IPS DF 4.7 (cell line): ENCODE results near the gene MYLK.
A peak's percentile ranks its signal among the peaks of the same experiment; 100 is the strongest.
"Not testable (repeated sequence)": the region's sequence is repeated elsewhere in the genome, so short reads cannot be mapped to it uniquely, and the experiment has no call there.

Source experiments
- DNase-seq: peaks from one replicate; pipeline ENCODE4 v3.0.0-alpha.2; 2013; ENCODE audit warnings: low spot score; ENCODE audit errors: extremely low read depth

MYLK gene

DNA sequence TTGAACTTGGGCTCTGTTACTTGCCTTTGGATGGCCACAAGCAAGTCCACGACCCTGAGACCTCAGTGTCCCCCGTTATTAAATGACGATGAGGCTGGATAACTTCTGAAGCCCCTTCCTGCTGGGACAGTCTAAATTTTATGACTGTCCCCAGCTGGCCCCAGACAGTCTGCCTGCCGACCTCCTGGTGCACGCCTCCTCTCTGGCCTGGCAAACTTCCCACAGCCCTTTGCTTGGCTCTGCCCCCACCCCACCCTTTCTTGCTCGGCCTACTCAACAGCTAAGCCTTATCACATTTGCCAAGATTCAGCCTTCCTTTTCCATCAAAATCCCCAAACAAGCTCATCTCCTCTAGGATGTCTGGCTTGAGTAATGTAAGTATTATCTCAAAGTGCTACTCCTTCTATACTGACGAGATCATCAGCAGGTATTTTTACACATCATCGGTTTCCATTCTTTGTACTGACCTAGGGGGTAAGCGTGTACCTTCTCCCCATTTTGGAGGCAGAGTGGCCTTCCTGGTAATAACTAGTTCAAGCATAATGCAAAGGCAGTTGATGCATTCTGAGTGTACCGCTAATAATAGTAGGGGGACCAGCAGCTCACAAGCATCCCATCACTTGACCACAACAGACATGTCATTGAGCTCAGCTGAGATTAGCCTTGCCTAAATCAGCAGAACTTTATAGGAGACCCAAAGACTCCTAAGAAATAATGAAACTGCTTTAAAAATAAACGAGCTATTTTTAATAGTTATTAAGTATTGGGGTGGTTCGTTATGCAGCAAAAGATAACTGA is 178.4 kb downstream of the MYLK start:
- no peak for DNase-seq

DNA sequence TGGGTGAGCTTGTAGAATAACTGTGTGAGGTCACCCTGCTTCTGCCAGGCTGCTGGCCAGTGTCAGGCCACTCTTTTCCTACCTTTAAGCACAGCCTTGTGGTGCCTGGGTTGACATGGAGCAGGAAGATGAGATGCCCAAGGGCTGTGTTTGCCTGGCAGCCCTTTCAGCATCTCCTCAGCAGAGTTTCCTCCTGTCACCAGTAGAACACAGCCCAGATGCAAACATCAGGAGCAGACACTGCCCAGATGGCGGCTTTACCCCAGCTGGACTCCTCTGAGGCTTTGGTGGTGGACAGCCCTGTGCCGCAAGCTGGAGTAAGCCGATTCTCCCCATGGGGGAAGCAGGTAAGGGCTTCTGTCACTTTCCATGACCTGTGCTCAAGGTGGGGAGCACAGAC is 180.5 kb downstream of the MYLK start:
- not testable (repeated sequence) for DNase-seq

GRCh38 chr3:123702720-123703119 is 181.4 kb downstream of the MYLK start:
- DNase-seq: no peak

GRCh38 chr3:123702057-123702456 is 182.1 kb downstream of the MYLK start:
- DNase-seq: peak; percentile 46

DNA sequence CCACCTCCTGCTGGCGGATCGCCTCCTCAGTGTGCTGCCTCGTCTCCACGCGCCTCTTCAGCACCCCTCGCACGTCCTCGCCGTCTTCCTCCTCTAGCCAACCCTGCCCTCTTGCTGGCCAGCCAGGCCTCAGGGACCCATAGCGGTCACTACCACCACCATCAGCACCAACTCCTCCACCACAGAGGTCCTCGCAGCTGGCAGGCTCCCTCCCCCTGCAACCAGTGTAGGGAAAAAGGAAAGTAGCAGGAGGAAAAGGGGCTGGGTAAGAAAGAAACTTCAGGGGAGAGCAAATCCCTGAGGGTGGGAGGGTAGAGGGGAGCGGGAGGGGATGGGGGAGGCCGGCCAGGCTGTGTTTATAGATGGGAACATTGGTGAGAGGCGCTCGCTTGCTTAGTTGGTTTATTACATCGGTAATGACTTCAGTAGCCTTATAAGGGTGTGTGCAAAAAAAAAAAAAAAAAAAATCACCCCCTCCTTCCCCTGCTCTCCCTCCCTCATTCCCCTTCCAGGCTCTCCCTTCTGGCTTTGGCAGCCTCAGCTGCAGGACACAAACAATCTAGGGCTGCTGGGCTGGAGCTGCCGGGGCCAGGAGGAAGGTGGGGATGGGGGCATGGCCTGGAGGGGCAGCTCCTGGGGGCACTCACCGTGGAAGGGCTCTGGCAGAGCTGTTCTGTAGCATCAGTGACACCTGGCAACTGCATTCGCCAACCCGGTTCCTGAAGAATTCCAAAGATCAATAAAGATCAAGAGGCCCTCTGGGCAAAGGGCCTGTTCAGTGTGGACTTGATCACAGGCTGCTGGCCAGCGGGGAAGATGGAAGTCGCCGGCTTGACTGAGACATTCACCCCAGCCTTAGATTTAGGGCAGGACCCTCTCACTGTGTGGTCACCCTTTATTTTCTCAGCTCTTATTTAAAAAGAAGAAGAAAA is 183.1 kb downstream of the MYLK start:
- DNase-seq: no peak

DNA sequence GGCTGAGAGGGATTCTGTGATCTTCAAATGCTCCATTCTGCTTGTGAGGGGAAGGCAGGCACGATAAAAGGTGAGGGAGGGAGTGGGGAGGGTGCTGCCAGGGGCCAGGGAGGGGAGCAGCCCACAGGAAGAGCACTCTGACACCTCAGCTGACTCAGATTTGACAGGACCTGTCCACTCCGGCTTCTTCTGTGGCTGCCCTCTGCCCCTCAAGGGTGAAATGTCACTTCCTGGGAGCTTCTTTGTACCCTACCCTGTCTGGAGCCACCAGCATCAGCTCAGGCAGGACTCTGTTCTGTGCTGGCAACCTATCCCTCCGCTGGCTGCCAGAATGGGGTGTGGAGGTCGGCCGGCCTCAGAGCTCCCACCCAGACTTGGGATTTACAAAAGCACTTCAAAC is 185.3 kb downstream of the MYLK start:
- DNase-seq: no peak

GRCh38 chr3:123696808-123697207 is 187.3 kb downstream of the MYLK start:
- DNase-seq: no peak

GRCh38 chr3:123695731-123696640 is 188.1 kb downstream of the MYLK start:
- no peak for DNase-seq

- DNase-seq: no peak
Observed at GRCh38 chr3:123695152-123695551, 189.0 kb downstream of the MYLK start.

- no peak for DNase-seq
Observed at GRCh38 chr3:123694366-123695087, 189.6 kb downstream of the MYLK start.

DNA sequence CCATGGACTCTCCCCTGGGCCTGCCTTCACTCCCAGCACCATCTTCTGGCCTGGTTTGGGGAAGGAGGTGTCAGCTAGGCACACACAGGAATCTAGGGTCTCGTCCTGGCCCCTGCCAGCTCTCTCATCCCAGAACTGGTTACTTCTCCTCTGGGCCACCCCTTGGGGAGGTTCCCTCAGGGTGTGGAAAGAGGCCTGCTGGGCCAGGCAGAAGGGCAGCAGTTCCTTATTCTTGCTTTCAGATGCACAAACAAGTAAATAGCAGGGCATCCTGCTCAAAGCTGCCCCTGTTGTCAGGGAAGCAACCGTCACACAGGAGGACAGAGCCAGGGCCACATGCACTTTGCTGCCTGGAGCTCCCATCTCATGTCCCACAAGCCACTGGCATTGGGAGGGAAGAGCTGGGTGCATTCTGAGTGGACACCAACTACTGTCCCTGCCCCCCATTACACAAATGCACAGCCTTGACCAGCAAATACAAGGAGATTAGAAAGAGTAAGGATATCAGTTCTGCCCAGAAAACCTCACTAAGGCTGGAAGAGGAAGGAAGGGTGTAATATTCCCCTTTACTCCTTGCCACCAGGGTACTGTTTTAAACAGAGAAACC is 190.4 kb downstream of the MYLK start:
- DNase-seq: no peak

DNA sequence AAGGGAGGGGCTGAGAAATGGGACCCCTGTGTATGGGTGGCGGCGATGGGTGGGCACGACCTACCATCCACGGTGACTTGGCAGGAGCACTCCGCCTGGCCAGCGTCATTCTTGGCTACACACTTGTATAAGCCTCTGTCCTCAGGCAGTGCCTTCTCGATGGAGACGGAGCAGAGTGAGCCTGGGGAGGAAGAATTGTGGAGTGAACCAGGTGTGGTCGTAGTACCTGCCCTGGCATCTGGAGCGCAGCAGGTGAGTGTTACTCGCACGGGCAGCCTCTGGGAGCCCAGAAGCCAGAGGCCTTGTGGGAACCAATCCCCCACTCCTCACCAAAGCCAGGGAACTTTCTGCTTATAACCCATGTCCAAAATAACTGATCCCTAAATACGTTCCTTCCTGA is 191.5 kb downstream of the MYLK start:
- DNase-seq: no peak

DNA sequence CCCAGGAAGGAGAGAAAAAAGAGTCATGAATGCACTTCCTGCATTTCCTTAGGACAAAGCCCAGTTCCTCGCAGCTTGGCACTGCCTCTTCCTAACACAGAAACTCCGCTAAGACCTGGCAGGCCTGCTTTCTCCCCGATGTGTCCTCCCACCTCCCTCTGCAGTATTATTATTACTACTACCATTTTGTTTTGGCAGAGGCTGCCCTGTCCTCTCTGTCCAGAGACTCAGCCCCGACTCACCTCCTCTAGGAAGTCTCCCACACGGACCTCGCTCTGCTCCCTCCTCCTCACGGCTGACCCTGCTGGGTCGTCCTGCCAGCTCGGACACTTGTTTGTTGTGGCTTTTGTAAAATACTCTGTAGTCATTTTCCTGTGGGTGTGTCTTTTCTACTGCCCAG is 192.1 kb downstream of the MYLK start:
- no peak for DNase-seq

DNA sequence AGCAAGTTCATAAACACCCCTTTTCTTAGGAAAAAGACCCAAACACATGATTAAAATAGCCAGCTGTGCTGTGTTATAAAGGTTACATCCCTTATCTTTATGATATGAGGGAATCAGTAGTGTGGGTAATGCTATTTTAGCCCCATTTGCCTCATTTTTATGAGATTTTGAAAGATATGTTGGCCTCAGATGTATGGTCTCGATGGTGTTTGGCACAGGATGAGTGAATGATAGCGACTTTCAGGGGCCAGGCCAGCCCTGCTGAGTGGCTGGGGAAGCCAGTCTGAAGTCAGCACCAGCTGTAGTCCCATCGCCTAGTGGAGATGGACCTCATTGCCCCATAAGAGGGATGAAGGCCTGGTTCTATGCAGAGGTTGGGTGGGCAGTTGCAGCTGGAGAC is 194.3 kb downstream of the MYLK start:
- no peak for DNase-seq

- DNase-seq: no peak
Observed at GRCh38 chr3:123688241-123688747, 195.8 kb downstream of the MYLK start.

- no peak for DNase-seq
Observed at GRCh38 chr3:123687286-123687685, 196.8 kb downstream of the MYLK start.

GRCh38 chr3:123686251-123686650 is 197.9 kb downstream of the MYLK start:
- DNase-seq: no peak

DNA sequence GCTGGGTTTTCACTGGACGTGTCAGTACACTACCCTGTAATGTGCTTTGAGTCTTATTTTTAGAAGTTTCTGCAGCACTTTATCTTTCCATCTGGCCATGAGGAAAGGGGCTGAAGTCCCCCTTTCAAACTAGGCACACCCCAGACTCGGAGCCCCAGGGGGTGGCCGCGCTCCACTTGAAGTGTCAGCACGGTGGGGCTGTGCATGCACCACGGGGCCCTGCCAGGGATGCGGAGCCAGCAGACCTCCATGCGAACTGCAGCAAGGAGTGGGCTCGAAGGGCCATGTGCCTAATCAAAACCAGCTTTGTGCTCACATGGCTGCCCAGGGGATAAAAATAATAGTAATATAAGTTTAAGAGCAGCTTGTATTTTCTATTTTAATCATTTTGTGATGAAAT is 198.4 kb downstream of the MYLK start:
- DNase-seq: no peak

GRCh38 chr3:123684636-123685035 is 199.5 kb downstream of the MYLK start:
- DNase-seq: no peak

GRCh38 chr3:123684209-123684608 is 199.9 kb downstream of the MYLK start:
- no peak for DNase-seq
